Ovary (tissue), 9 donors: ENCODE measurements around the gene COL6A2. TPM values are rescaled to one million over a fixed set of nuclear protein-coding genes. Genes with fewer than 3 reads are reported as not detected.
"Not testable (repeated sequence)": the region's sequence is repeated elsewhere in the genome, so short reads cannot be mapped to it uniquely, and the experiment has no call there.

Source experiments
- DNase-seq, 5 donors: peaks; one replicate each; pipeline ENCODE4 v3.0.0-alpha.2; 2019 to 2020
- H3K27ac ChIP-seq, 2 donors: fragments of 200-600 bp; one replicate each; pipeline versions ENCODE4 v1.5.1 to v1.8.0; 2019 to 2022
- H3K27me3 ChIP-seq: fragments of 200-600 bp; one replicate; pipeline ENCODE4 v1.8.0; 2022
- H3K36me3 ChIP-seq: fragments of 200-600 bp; sonication (generic); one replicate; pipeline ENCODE4 v1.5.1; 2019
- H3K4me1 ChIP-seq: one replicate; pipeline ENCODE4 v1.8.1; 2013; ENCODE audit warnings: mild to moderate bottlenecking, moderate library complexity; ENCODE audit not compliant: insufficient read depth
- H3K4me3 ChIP-seq: fragments of 200-600 bp; sonication (generic); one replicate; pipeline ENCODE4 v1.5.1; 2017
- H3K9me3 ChIP-seq, 2 donors: fragments of 200-600 bp in 1 of 2; sonication (generic) in 1 of 2; one replicate each; pipeline versions ENCODE4 v1.5.1 to v1.8.1; 2013 to 2019; ENCODE audit warnings: mild to moderate bottlenecking in 1 of 2, moderate library complexity in 1 of 2
- CTCF ChIP-seq, 3 donors: fragments of 450-650 bp in 2 of 3; fragments of 200-600 bp in 1 of 3; IDR thresholded peaks; one replicate each; pipeline versions ENCODE4 v1.5.1 to v1.8.0; 2016 to 2022; ENCODE audit warnings: antibody characterized with exemption in 3 of 3, mild to moderate bottlenecking in 1 of 3
- EP300 ChIP-seq: sonication (generic); formaldehyde crosslinking; IDR thresholded peaks from one replicate; pipeline ENCODE4 v1.6.1; 2017; ENCODE audit warnings: antibody characterized with exemption
- POLR2A ChIP-seq: fragments of 450-650 bp; IDR thresholded peaks from one replicate; pipeline ENCODE4 v1.6.1; 2017; ENCODE audit warnings: antibody characterized with exemption, mild to moderate bottlenecking, moderate library complexity
- WGBS, 3 donors: extraction: QIAGEN DNeasy Blood & Tissue Kit in 1 of 3; methylation state at CpG; one replicate each; pipeline versions ENCODE4 v1.1.5 to v1.1.7; 2013 to 2017; 5-methylcytosine and 5-hydroxymethylcytosine counted together
- intact Hi-C, 4 donors: fragments of 100-400 bp; cut with DNase I; formaldehyde crosslinking; loops; one replicate each; pipeline versions ENCODE4 v1.11.0 to v1.15.1; 2022 to 2023
- polyA plus RNA-seq, 2 donors: library from polyadenylated mRNA; stranded (reverse); fragments of 200-250 nt in 1 of 2; fragments of 350-450 nt in 1 of 2; fragmentation: Illumina TruSeq in 1 of 2; extraction: RNeasy Lipid Tissue Mini Kit (QIAGEN cat#74804) in 1 of 2; gene quantifications; one replicate each; pipeline ENCODE4 v1.2.3, GENCODE V29; 2013 to 2014
- total RNA-seq, 7 donors: library from RNA; depleted of rRNA in 2 of 7; stranded (reverse); fragments of >200 nt in 2 of 7; fragmentation: NEBNext Ultra II Directional in 3 of 7; extraction: Animal tissue kit (Norgen Biotek cat#: 25700) in 3 of 7; gene quantifications; one replicate each; pipeline versions ENCODE4 v1.1.0 to v1.2.4, GENCODE V29; 2016 to 2023
- donor health status: DM: no; HTN: no; CAD: no; lungs with moderate emphysema.
- donor health status: DM: no; HTN: no; CAD: no.
- donor health status: Bipolar disorder and iron deficiency.
- donor health status: DM: yes; HTN: yes; CAD: no.
- donor health status: DM: no; HTN: no; CAD: no.
- donor health status: DM: yes; HTN: yes; CAD: no.

COL6A2 gene
- total and polyA plus RNA-seq, 9 donors, result 50.9 to 1,092 (median 818) TPM

- intact Hi-C loops, result no loop called here
- Histone ChIP-seq H3K36me3 (no peaks in the 10 kb centered on the region), H3K27me3 (no peaks in the 10 kb centered on the region), H3K9me3 (no peaks in the 10 kb centered on the region), H3K4me1 (peaks cover 4% of the 10 kb centered on the region), H3K27ac (no peak overlapping the region), H3K4me3 (no peak overlapping the region)
- TF ChIP-seq CTCF (IDR thresholded peaks at IDR 0.05) (no peak), EP300 (no peak), POLR2A (no peak)
- WGBS, 3 donors, result 66 to 82% (median 77%) methylated on average over 7 of the region's 7 CpGs
- DNase-seq, result no peak
Measured at GRCh38 chr21:46137908-46138307, 40.0 kb downstream of the COL6A2 start.

GRCh38 chr21:46138383-46138970 lies 40.6 kb downstream of the COL6A2 start:
- intact Hi-C loops, result no loop called here
- Histone ChIP-seq H3K27ac (no peak overlapping the region), H3K4me1 (peaks cover 4% of the 10 kb centered on the region), H3K36me3 (no peaks in the 10 kb centered on the region), H3K9me3 (no peaks in the 10 kb centered on the region), H3K27me3 (no peaks in the 10 kb centered on the region), H3K4me3 (no peak overlapping the region)
- no peak for DNase-seq
- TF ChIP-seq POLR2A (no peak), CTCF (IDR thresholded peaks at IDR 0.05) (no peak), EP300 (no peak)
- 92 to 94% (median 94%) methylated on average over 24 to 28 of the region's 28 CpGs for WGBS, 3 donors

GRCh38 chr21:46139686-46140085 lies 41.8 kb downstream of the COL6A2 start:
- Histone ChIP-seq H3K27me3 (no peaks in the 10 kb centered on the region), H3K27ac (no peak overlapping the region), H3K4me3 (no peak overlapping the region), H3K9me3 (no peaks in the 10 kb centered on the region), H3K36me3 (no peaks in the 10 kb centered on the region), H3K4me1 (peaks cover 7% of the 10 kb centered on the region)
- DNase-seq, result no peak
- 92 to 94% (median 93%) methylated on average over 13 to 15 of the region's 15 CpGs for WGBS, 3 donors
- intact Hi-C loops, result loop anchor here in 1 of 4 donors (5.0 kb wide), 1 partner anchor 78 kb away; no protein-coding TSS in a partner anchor
- TF ChIP-seq POLR2A, result no peak
- no peak for TF ChIP-seq CTCF (IDR thresholded peaks at IDR 0.05)
- TF ChIP-seq EP300, result no peak

GRCh38 chr21:46140352-46141003 lies 42.6 kb downstream of the COL6A2 start:
- H3K27me3 ChIP-seq, DNase-seq, H3K4me3 ChIP-seq, H3K9me3 ChIP-seq, H3K4me1 ChIP-seq, H3K27ac ChIP-seq, H3K36me3 ChIP-seq: not testable (repeated sequence)
- WGBS, 3 donors, result 12 to 25% (median 20%) methylated on average over 29 of the region's 29 CpGs
- intact Hi-C loops, result loop anchor here in 1 of 4 donors (5.0 kb wide), 1 partner anchor 77 kb away; no protein-coding TSS in a partner anchor
